Subcutaneous adipose tissue (tissue), 4 donors: ENCODE results near the gene KDM6B. TPM values are rescaled to one million over a fixed set of nuclear protein-coding genes. Genes with fewer than 3 reads are reported as not detected.

Experiments used
- CTCF ChIP-seq: fragments of 450-650 bp; IDR thresholded peaks from one replicate; pipeline ENCODE4 v1.5.1; 2016; ENCODE audit warnings: low read depth, mild to moderate bottlenecking, control low read depth, antibody characterized with exemption, moderate library complexity
- total RNA-seq, 4 donors: library from RNA; depleted of rRNA; stranded (reverse); fragments of >200 nt; gene quantifications; one replicate each; pipeline ENCODE4 v1.1.0, GENCODE V29; 2016

KDM6B gene
- total RNA-seq, 4 donors from 2014 or later: 5.6 to 10.4 (median 6.6) TPM

- TF ChIP-seq CTCF: no peak
These were observed 18.2 kb downstream of the KDM6B start for GRCh38 chr17:7852262-7852670.

- TF ChIP-seq CTCF: no peak
These were observed 19.1 kb downstream of the KDM6B start for GRCh38 chr17:7852919-7853690.

DNA sequence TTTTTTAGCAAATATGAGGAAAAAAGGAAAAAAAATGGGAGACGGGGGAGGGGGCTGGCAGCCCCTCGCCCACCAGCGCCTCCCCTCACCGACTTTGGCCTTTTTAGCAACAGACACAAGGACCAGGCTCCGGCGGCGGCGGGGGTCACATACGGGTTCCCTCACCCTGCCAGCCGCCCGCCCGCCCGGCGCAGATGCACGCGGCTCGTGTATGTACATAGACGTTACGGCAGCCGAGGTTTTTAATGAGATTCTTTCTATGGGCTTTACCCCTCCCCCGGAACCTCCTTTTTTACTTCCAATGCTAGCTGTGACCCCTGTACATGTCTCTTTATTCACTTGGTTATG is 19.6 kb downstream of the KDM6B start:
- TF ChIP-seq CTCF: no peak

DNA sequence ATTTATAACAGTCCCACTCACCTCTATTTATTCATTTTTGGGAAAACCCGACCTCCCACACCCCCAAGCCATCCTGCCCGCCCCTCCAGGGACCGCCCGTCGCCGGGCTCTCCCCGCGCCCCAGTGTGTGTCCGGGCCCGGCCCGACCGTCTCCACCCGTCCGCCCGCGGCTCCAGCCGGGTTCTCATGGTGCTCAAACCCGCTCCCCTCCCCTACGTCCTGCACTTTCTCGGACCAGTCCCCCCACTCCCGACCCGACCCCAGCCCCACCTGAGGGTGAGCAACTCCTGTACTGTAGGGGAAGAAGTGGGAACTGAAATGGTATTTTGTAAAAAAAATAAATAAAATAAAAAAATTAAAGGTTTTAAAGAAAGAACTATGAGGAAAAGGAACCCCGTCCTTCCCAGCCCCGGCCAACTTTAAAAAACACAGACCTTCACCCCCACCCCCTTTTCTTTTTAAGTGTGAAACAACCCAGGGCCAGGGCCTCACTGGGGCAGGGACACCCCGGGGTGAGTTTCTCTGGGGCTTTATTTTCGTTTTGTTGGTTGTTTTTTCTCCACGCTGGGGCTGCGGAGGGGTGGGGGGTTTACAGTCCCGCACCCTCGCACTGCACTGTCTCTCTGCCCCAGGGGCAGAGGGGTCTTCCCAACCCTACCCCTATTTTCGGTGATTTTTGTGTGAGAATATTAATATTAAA is 20.2 kb downstream of the KDM6B start:
- TF ChIP-seq CTCF: no peak

DNA sequence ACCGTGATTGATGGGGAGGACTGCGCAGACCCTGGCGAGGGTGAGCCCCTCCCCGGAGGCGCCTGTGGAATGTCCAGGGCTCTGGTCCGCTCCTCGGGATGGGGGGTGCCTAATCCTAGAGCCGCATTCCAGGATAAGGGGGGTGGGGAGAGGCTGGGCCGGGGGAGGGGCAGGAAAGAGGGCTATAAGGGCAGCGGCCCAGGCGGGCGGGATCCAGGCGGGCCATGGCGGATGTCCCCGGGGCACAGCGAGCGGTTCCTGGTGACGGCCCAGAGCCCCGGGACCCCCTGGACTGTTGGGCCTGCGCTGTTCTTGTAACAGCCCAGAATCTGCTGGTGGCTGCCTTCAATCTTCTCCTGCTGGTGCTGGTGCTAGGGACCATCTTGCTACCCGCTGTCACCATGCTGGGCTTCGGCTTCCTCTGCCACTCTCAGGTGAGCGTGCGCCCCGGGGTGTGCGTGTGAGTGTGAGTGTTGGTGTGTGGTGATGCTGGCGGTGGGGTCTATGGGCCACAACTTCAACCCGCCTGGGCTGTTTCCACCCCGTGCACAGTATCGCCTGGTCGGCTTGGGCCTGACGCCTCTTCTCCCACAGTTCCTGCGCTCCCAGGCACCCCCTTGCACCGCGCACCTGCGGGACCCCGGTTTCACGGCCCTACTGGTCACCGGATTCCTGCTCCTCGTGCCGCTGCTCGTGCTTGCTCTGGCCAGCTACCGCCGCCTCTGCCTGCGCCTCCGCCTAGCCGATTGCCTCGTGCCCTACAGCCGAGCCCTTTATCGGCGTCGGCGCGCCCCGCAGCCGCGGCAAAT is 21.0 kb downstream of the KDM6B start, which contains the start of gene TMEM88:
Gene TMEM88, plus strand, starts transcription at position 216 of the 809 bp plus-strand sequence. Its CDS starts 9 bp downstream, at position 225.
- no peak for TF ChIP-seq CTCF

DNA sequence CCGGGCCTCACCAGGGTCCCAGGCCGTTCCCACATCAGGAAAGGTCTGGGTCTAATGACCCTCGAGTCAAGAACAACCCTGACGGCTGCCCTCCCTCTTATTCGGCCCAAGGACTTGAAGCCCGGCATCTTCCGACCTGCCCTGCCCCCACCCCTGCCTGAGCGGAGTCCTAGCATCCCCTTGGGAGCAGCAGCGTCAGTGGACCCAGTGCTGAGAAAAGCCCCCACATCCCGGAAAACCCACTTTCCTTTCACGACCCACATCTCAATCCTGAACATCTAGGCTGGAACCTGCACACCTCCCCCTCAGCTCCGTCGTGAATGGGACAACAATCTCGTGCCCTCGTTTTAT is 21.6 kb downstream of the KDM6B start:
- TF ChIP-seq CTCF: no peak
